Activated naive CD8-positive, alpha-beta T cell (primary cell): ENCODE measurements around the gene MST1R.

ENCODE experiments used
- H3K27ac Mint-ChIP-seq: one replicate; pipeline ENCODE4 v1.8.0; 2021; ENCODE audit warnings: mixed read lengths
- H3K27me3 Mint-ChIP-seq: one replicate; pipeline ENCODE4 v1.8.0; 2021; ENCODE audit warnings: mixed read lengths
- H3K36me3 Mint-ChIP-seq: one replicate; pipeline ENCODE4 v1.8.0; 2021; ENCODE audit warnings: mixed read lengths
- H3K4me1 Mint-ChIP-seq: one replicate; pipeline ENCODE4 v1.8.0; 2021; ENCODE audit warnings: low read depth, mixed read lengths
- H3K4me3 Mint-ChIP-seq: one replicate; pipeline ENCODE4 v1.8.0; 2021; ENCODE audit warnings: mild to moderate bottlenecking, mixed read lengths
- H3K9me3 Mint-ChIP-seq: one replicate; pipeline ENCODE4 v1.8.0; 2021; ENCODE audit warnings: low read depth, mixed read lengths

Gene MST1R

DNA sequence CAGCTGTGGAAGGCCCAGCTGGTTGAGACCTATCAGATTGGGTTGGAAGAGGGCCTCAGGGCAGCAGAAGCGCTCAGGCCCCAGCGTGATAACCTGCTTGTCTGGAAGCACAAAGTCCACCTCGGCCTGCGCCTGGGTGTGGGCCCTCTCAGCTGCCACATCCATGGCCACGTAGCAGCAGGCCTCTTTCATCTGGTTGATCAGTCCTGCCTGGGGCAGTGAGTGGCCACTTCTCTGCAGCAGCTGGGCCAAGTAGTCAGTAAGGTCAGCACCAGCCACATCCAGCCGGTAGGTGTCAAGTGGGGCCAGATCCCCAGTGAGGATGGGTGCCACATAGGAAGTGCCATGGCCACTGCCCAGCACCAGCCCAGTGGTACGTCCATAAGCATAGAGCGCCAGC is 30.1 kb downstream of the MST1R start:
- Mint-ChIP-seq H3K9me3 (no peaks in the 10 kb centered on the region), H3K4me1 (no peaks in the 10 kb centered on the region), H3K4me3 (no peak overlapping the region)

DNA sequence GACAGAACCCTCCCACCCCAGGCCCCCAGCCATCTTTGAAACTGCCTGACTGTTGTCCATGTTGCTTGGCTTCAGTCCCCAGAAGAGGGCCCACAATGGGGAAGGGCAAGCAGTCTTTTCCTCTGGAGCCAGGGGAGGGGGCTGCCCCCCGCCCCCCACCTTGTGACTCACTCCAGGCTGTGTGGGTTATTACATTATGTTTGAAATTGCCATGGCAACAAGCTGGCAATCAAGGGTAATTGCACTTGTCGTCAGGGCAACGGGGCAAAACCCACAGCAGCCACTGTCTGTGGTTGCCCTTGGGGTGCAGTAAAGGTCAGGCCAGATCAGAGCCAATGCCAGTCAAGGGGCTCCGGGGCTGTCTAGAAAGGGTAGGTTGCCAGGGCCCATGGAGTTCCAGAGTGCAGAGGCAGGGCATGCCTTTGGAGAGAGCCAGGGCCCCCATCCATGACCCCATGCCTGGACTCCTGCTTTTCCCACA is 30.8 kb downstream of the MST1R start:
- H3K36me3 Mint-ChIP-seq = no peaks in the 10 kb centered on the region

More for the DNA sequence above, 30.1 kb downstream of the MST1R start:
- peaks cover 7% of the 10 kb centered on the region for H3K27me3 Mint-ChIP-seq
- no peaks in the 10 kb centered on the region for H3K36me3 Mint-ChIP-seq
- H3K27ac Mint-ChIP-seq = no peak overlapping the region

DNA sequence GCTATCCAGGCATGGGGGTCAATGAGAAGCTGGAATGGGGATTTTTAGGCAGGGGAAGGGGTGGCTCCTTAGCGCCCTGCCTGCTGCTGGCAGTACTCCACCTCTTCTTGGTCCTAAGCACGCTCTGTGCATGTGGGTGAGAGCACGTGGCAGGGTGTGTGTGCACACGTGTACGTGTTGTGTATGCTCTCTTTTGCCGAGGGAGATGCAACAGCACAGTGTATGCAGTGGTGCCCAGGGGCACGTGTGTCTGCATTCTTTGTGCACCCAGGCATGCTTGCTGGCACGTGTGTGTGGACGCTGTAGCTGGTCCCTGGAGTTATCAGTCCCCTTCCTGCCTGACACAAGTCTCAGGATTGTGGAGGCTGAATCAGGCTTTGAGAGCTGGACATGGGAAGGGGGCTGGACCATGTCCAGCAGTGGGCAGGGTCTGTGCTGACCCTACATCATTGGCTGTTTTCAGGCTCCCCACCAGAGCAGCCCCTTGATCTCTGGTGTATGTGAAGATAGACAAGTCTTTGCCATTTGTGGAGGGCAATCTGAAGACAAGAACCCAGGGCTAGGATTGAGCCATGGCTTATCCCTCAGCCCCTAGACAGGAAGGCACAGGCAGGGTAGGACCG is 32.0 kb downstream of the MST1R start:
- Mint-ChIP-seq H3K4me1 (peaks cover 5% of the 10 kb centered on the region), H3K27ac (no peak overlapping the region), H3K36me3 (no peaks in the 10 kb centered on the region), H3K9me3 (no peaks in the 10 kb centered on the region), H3K27me3 (peaks cover 19% of the 10 kb centered on the region), H3K4me3 (no peak overlapping the region)

More for the DNA sequence above, 30.8 kb downstream of the MST1R start:
- Mint-ChIP-seq H3K27ac (no peak overlapping the region), H3K4me3 (no peak overlapping the region), H3K9me3 (no peaks in the 10 kb centered on the region), H3K4me1 (peaks cover 5% of the 10 kb centered on the region), H3K27me3 (peaks cover 12% of the 10 kb centered on the region)

DNA sequence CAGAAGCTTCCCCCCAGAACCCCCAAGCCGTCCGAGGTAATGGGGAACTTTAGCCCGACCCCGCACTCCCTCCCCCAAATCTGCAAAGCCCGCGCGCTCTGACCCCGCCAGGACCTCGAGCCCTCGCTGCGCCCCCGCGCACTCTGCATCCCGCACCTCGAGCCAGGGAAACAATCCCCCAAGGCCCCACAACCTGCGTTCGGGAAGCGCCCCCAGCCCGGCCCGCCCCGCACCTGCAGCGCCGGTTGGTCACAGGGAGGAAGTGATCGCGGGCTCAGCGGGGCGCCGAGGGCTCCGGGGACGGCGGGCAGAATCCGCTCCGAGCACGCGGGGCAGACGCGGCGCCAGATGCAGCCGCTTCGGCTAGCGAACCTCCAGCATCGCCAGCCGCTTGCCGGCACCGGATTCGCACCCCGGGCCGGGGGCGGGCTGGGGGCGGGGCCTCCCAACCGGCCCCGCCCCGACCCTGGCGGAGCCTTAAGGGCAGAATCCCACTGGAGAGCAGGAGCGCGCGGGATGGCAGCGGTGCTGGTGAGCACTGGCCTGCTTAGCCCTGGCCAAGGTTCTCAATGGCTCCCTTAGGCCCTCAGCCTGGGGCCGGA is 34.0 kb downstream of the MST1R start, which contains the start of gene CAMKV:
TSS of gene CAMKV (minus strand) at position 382 of the 602 bp plus-strand sequence. CDS start 7,518 bp downstream, outside the sequence.
- Mint-ChIP-seq H3K4me3 (peak within 1 kb of the TSS; percentile 52), H3K27me3 (peaks cover 19% of the 10 kb centered on the region), H3K4me1 (peaks cover 5% of the 10 kb centered on the region), H3K36me3 (no peaks in the 10 kb centered on the region), H3K9me3 (no peaks in the 10 kb centered on the region), H3K27ac (no peak within 1 kb of the TSS)

DNA sequence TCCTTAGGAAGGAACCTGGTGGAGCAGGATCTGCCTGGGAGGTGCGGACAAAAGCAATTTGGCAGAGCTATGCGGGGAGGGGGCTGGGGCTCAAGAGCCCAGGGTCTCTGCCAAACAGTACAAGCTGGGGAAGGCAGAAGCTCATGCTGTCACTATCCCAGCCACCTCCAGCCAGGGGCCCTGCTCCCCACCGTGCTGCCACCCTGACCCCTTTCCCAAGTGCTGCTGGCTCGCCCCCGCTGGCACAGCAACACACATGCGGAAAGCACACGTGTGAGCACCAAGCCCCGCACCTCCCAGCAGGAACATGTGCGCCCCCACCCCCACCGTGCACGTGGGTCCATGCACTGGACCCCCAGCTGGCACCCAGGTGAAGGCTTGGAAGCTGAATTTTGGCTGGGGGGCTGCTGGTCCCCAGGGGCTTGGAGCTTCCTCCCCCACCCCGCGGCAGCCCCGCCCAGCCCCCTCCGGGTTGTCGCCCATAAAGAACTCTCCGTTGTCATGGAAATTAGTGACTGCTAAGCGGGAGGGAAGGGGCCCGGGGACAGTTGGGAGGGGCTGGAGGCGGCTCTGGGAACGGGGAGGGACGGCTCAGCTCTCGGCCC is 34.7 kb downstream of the MST1R start:
- peaks cover 19% of the 10 kb centered on the region for H3K27me3 Mint-ChIP-seq
- peak overlapping the region; percentile 52 for H3K4me3 Mint-ChIP-seq
- no peaks in the 10 kb centered on the region for H3K36me3 Mint-ChIP-seq
- H3K27ac Mint-ChIP-seq = no peak overlapping the region
- peaks cover 5% of the 10 kb centered on the region for H3K4me1 Mint-ChIP-seq
- no peaks in the 10 kb centered on the region for H3K9me3 Mint-ChIP-seq

DNA sequence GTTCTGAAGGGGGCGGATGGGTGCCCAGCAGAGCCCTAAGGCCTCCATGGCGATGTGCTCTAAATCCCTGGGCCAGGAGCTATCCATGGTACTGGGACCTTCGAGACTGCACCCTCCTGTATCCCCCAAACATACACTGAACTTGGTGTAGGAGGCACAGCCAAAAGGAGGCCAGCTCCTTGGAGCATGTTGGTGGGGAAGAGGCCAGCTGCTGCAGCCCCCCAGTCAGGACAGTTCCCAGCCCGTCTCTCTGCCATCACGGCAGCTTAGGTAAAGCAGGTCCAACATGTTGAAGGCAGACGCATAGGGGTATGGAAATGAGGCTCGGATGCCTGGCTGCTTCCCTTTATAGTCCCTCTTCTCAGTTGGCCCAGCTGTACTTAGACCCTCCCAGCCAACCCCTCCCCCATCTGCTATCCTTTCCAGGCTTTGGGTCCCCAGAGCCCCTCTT is 35.8 kb downstream of the MST1R start:
- Mint-ChIP-seq H3K4me1 (peaks cover 5% of the 10 kb centered on the region), H3K27ac (no peak overlapping the region), H3K27me3 (peaks cover 22% of the 10 kb centered on the region), H3K4me3 (peak overlapping the region; percentile 52), H3K36me3 (no peaks in the 10 kb centered on the region), H3K9me3 (no peaks in the 10 kb centered on the region)

DNA sequence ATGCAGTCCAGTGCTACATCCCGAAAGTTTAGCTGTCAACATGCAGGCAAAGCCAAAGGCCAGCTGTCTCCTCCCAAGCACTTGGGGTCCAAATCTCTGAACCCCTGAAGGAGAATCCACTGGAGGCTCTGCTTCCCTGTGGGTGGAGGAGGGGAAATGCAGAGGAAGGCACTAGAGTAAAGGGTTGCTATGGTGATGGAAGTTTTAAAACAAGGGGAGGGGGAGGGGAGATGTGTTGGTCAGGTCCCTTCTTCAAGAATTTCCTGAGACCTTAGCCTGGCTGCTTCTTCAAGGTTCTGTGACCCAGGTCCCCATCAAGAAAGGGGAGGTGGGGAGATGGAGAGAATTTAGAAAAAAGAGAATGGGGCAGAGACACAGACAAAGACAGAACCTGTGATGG is 36.3 kb downstream of the MST1R start:
- H3K27ac Mint-ChIP-seq = no peak overlapping the region
- peaks cover 5% of the 10 kb centered on the region for H3K4me1 Mint-ChIP-seq
- H3K36me3 Mint-ChIP-seq = no peaks in the 10 kb centered on the region
- H3K9me3 Mint-ChIP-seq = no peaks in the 10 kb centered on the region
- peaks cover 22% of the 10 kb centered on the region for H3K27me3 Mint-ChIP-seq
- H3K4me3 Mint-ChIP-seq = peak overlapping the region; percentile 40

DNA sequence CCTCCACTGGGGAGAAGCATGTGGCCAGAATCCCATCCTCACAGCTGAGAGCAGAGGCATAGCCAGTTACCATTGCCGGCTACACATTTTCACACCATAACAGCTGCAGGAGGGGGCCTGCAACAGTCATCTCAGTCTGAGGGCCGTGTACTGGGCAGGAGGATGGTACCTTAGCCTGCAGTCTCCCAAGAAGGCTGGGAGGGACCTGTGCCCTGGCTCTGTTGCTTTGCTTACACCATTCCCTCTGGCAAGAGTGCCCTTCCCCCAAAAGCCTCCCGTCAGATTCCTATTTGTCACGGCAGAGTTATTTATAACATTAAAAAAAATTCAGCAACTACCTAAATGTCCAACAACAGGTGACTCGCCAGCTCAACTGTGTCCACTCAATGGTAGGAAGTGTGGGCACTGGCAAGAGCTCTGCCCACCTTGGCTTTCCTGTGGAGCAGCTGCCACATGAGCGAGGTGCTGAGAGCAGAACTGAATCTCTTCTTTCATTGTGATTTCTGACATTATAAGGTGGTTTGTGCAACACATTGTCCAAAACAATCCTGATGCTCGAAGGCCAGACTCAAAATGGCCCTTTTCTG is 38.4 kb downstream of the MST1R start:
- Mint-ChIP-seq H3K9me3 (no peaks in the 10 kb centered on the region), H3K4me1 (peaks cover 5% of the 10 kb centered on the region), H3K36me3 (no peaks in the 10 kb centered on the region), H3K4me3 (no peak overlapping the region), H3K27ac (no peak overlapping the region), H3K27me3 (peaks cover 16% of the 10 kb centered on the region)

DNA sequence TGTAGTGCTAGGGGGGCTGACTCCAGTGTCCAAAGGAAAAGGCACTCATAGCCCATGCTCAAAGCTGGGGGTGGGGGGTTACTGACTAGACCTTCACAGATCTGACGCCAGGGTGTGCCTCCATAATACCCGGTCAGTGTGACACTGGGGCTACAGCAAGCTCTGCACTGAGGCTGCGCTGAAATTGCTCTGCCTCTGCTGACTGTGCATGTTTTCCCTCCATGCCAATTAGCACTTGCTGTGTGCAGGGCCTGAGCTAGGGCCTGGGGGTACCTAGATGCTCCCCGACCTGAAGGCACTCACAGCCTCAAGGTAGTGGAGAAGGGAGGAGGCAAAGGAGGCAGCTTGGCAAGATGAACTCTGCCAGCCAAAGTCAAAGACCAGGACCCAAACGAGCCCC is 39.2 kb downstream of the MST1R start:
- H3K4me1 Mint-ChIP-seq = peaks cover 5% of the 10 kb centered on the region
- no peak overlapping the region for H3K4me3 Mint-ChIP-seq
- no peak overlapping the region for H3K27ac Mint-ChIP-seq
- H3K36me3 Mint-ChIP-seq = no peaks in the 10 kb centered on the region
- H3K27me3 Mint-ChIP-seq = peaks cover 15% of the 10 kb centered on the region
- no peaks in the 10 kb centered on the region for H3K9me3 Mint-ChIP-seq

DNA sequence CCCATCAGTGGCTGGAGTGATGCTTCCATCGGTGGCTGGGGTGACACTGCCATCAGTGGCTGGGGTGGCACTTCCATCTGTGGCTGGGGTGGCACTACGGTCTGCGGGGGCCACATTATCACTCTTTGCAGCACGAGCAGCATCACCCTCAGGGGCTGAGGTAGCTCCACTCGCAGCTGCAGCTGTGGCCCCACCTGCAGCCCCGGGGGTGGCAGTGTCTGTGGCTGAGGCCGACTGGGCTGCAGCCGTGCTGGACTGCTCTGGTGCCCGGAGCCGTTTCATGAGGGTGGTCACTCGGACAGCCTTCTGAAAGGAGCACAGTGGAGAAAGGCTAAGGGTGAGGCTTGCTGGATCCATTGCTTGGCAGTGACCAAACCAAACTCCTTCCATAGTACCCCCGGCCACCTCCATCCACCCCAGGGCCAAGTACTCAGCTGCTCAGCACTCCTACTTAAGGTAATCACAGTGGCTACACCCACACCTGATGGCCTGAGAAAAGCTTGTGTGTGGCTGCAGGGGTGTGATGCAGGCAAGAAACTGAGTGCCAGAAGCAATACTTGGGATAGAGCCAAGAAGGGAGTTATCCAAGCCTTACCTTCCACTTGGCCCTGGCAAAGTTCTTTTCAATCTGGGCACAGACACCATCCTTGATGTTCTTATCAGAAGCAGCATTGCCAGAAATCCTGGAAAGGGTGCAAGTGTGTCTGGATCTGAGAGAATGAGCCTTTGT is 43.9 kb downstream of the MST1R start:
- peaks cover 3% of the 10 kb centered on the region for H3K27me3 Mint-ChIP-seq
- H3K27ac Mint-ChIP-seq = no peak overlapping the region
- H3K4me3 Mint-ChIP-seq = no peak overlapping the region
- H3K36me3 Mint-ChIP-seq = no peaks in the 10 kb centered on the region
- H3K9me3 Mint-ChIP-seq = no peaks in the 10 kb centered on the region
- peaks cover 13% of the 10 kb centered on the region for H3K4me1 Mint-ChIP-seq

DNA sequence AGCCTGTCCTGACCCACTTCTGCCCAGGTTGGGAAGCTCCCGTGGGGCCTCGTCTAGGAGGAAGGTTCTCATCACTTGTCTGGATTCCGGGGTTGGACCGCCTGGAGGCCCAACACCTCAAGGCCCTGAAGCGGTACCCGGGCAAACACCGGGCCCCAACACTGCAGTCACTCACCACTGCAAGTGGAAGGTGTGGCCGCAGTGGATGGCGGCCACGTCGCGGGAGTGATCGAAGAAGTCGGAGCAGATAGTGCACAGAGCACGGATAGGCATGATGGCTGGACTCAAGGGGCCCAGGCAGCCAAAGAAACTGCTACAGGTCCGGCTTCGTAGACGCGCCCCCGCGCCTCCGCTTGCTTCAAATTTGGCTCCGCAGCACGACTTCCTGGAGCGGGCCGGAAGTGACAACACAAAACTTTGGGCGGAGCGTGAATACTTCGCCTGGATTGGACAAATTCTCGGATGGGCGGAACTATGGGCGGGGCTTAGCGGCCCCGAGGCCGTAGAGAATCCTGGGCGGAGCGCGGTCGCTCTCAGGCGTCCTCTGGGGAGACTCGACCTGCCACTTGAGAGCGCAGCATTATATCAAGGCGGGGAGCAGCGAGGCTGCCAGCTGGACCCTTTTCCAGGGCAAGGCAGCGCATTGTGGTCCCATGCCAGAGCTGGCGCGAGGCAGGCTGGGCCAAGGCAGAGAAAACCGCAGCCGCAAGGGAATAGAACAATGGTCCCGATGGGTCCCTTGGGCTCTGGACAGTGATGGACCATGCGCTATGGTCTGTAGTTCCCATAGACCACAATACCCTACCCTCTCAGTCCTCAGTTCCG is 47.3 kb downstream of the MST1R start, which contains the start of gene TRAIP:
TSS of gene TRAIP (minus strand) at position 384 of the 825 bp plus-strand sequence. CDS start at position 273, 111 bp downstream.
- Mint-ChIP-seq H3K27me3 (no peaks in the 10 kb centered on the region), H3K9me3 (no peaks in the 10 kb centered on the region)

DNA sequence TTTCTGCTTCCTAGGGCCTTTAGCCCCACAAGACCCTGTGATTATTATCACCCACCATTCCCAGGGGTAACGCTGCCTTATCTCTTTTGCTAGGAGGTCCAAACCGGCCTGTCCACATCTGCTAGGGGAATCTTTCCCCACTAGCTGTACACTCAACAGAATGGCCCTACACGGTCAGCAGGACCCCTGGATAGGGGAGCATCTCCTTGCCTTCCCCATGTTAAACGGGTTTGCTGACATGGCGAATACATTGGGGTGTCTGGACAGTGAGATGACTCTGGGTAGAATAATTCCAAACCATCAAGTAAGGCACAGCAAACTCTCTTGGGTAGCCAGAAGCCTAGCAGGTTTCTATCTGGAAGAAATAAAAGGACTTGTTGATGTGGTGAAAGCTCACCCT is 48.0 kb downstream of the MST1R start:
- peak overlapping the region; percentile 91 for H3K4me3 Mint-ChIP-seq
- H3K27ac Mint-ChIP-seq = no peak overlapping the region
- H3K9me3 Mint-ChIP-seq = no peaks in the 10 kb centered on the region
- no peaks in the 10 kb centered on the region for H3K36me3 Mint-ChIP-seq
- H3K4me1 Mint-ChIP-seq = peaks cover 13% of the 10 kb centered on the region
- H3K27me3 Mint-ChIP-seq = no peaks in the 10 kb centered on the region

More for the DNA sequence above, 47.3 kb downstream of the MST1R start, which contains the start of gene TRAIP:
- peaks cover 13% of the 10 kb centered on the region for H3K4me1 Mint-ChIP-seq
- H3K36me3 Mint-ChIP-seq = no peaks in the 10 kb centered on the region
- peak within 1 kb of the TSS; percentile 56 for H3K27ac Mint-ChIP-seq
- H3K4me3 Mint-ChIP-seq = peak within 1 kb of the TSS; percentile 91

DNA sequence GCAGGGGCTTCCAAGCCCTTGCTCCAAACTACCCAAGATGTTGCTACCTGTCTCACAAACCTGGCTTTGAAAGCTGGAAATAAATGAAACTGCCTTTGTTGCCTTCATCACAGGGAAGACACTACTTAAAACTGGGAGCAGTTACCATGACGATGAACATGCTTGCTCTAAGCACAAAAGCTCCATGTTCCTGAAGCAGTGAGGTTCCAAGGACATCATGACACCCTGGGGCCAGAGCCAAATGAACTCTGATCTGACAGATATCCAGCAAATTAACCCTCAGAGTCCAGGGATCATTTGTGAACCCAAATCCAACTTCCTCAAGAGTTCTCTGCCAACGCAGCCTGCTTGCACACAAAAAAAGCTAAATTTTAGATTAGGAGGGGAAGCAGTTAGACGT is 58.0 kb downstream of the MST1R start:
- H3K27ac Mint-ChIP-seq = no peak overlapping the region

More for the DNA sequence above, 58.0 kb downstream of the MST1R start:
- Mint-ChIP-seq H3K27me3 (no peaks in the 10 kb centered on the region), H3K4me1 (no peaks in the 10 kb centered on the region), H3K9me3 (no peaks in the 10 kb centered on the region), H3K4me3 (no peak overlapping the region), H3K36me3 (no peaks in the 10 kb centered on the region)
